Nephron progenitor cell (in vitro differentiated cells): Measurements from ENCODE around the gene ADGRV1.

ENCODE experiments used
- DNase-seq: peaks from one replicate; pipeline ENCODE4 v3.0.0; 2021
- H3K27ac Mint-ChIP-seq: 2 replicates; pipeline ENCODE4 v1.8.0; 2021; ENCODE audit warnings: mild to moderate bottlenecking, moderate library complexity, mixed read lengths
- H3K27me3 Mint-ChIP-seq: 2 replicates; pipeline ENCODE4 v1.8.0; 2021; ENCODE audit warnings: mild to moderate bottlenecking, low read depth, mixed read lengths; ENCODE audit not compliant: poor library complexity
- H3K36me3 Mint-ChIP-seq: 2 replicates; pipeline ENCODE4 v1.8.0; 2021; ENCODE audit warnings: low read depth, mixed read lengths
- H3K4me1 Mint-ChIP-seq: 2 replicates; pipeline ENCODE4 v1.8.0; 2021; ENCODE audit warnings: mixed read lengths
- H3K4me3 Mint-ChIP-seq: 2 replicates; pipeline ENCODE4 v1.8.0; 2021; ENCODE audit warnings: mild to moderate bottlenecking, moderate library complexity, mixed read lengths
- H3K9me3 Mint-ChIP-seq: 2 replicates; pipeline ENCODE4 v1.8.0; 2021; ENCODE audit warnings: mild to moderate bottlenecking, moderate library complexity, mixed read lengths
- CTCF ChIP-seq: fragments of 200-600 bp; sonication (generic); IDR thresholded peaks from 2 replicates; pipeline ENCODE4 v1.5.0; 2021; ENCODE audit warnings: antibody characterized with exemption

ADGRV1 gene

GRCh38 chr5:91065496-91065895, 506.9 kb downstream of the ADGRV1 start:
- H3K36me3 Mint-ChIP-seq, result peaks cover 30% of the 10 kb centered on the region
- peaks cover 20% of the 10 kb centered on the region for H3K9me3 Mint-ChIP-seq
- no peak for DNase-seq
- peaks cover 11% of the 10 kb centered on the region for H3K4me1 Mint-ChIP-seq
- no peaks in the 10 kb centered on the region for H3K27me3 Mint-ChIP-seq
- H3K4me3 Mint-ChIP-seq, result no peak overlapping the region
- no peak for TF ChIP-seq CTCF
- H3K27ac Mint-ChIP-seq, result no peak overlapping the region

DNA sequence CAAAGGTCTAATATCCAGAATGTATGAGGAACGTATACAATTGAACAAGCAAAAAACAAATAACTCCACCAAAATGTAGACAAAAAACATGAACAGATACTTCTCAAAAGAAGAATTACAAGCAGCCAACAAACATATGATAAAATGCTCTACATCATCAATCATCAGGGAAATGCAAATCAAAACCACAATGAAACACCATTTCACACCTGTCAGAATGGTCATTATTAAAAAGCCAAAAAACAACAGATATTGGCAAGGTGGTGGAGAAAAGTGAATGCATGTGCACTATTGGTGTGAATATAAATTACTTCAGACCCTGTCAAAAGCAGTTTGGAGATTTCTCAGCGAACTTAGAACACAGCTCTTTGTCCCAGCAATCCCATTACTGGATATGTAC, 510.8 kb downstream of the ADGRV1 start:
- DNase-seq, result no peak
- H3K4me3 Mint-ChIP-seq, result no peak overlapping the region
- H3K27me3 Mint-ChIP-seq, result no peaks in the 10 kb centered on the region
- H3K4me1 Mint-ChIP-seq, result no peaks in the 10 kb centered on the region
- H3K36me3 Mint-ChIP-seq, result peaks cover 49% of the 10 kb centered on the region
- TF ChIP-seq CTCF, result no peak
- H3K9me3 Mint-ChIP-seq, result peaks cover 20% of the 10 kb centered on the region
- no peak overlapping the region for H3K27ac Mint-ChIP-seq

DNA sequence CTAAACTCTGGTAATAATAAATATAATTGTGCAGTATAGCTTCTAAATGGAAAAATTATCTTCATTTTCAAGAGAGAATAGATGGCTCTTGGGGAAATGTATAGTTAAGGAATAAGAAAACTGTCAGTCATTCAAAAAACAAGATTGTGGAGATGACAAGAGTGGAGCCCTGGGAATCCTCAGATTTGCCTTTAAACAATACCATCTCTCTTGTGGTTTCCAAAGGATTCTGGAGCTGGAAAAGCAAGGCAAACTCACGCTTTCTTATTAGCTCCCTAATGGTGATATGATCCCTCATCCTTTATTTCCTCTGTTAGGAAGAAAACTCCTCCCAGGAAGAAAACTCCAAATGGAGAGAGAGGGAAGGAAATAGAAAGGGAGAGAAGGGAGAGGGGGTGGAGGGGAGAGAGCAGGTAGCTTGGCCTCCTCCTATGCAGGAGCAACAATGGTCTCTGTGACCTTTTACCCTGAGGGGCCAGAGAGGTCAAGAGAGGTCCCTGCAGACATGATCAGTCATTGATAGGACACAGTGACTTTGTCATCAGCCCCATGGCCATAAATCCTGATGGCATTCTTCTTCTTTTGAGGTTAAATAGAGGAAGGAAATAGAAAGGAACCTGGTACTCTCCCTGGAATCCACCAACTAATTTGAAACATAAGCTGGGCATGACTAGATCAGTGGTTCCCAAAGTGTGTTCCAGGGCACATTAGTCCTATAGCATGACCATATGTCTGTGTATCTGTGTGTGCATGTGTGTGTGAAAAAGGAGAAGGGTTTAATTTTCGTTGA, 512.4 kb downstream of the ADGRV1 start:
- DNase-seq, result peak; percentile 7
- peaks cover 20% of the 10 kb centered on the region for H3K9me3 Mint-ChIP-seq
- no peak for TF ChIP-seq CTCF
- peaks cover 56% of the 10 kb centered on the region for H3K36me3 Mint-ChIP-seq
- no peak overlapping the region for H3K27ac Mint-ChIP-seq
- H3K27me3 Mint-ChIP-seq, result no peaks in the 10 kb centered on the region
- H3K4me3 Mint-ChIP-seq, result no peak overlapping the region
- H3K4me1 Mint-ChIP-seq, result no peaks in the 10 kb centered on the region

DNA sequence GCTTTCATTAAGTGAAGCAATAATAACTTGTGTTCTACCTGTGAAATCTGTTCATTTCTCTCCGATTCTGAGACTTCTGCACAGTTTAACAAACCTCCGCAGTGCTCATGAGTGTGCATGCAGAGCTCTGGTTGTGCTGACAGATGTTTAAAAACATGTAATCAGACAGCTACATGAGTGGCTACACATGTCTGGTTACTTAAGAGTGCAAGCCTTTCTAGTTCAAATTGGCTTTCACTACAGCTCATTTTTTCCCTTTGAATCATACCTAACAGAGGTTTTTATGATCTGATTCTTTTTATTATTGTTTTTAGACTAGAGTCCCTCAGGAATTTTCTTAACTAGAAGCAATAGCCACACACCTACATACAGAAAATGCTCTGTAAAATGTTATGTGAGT, 514.3 kb downstream of the ADGRV1 start:
- TF ChIP-seq CTCF, result no peak
- H3K9me3 Mint-ChIP-seq, result peaks cover 15% of the 10 kb centered on the region
- H3K36me3 Mint-ChIP-seq, result peaks cover 51% of the 10 kb centered on the region
- no peaks in the 10 kb centered on the region for H3K27me3 Mint-ChIP-seq
- no peak overlapping the region for H3K27ac Mint-ChIP-seq
- no peak for DNase-seq
- H3K4me1 Mint-ChIP-seq, result no peaks in the 10 kb centered on the region
- no peak overlapping the region for H3K4me3 Mint-ChIP-seq

- no peaks in the 10 kb centered on the region for H3K27me3 Mint-ChIP-seq
- peaks cover 14% of the 10 kb centered on the region for H3K4me1 Mint-ChIP-seq
- no peak overlapping the region for H3K4me3 Mint-ChIP-seq
- H3K9me3 Mint-ChIP-seq, result peaks cover 2% of the 10 kb centered on the region
- DNase-seq, result no peak
- H3K36me3 Mint-ChIP-seq, result peaks cover 35% of the 10 kb centered on the region
- no peak for TF ChIP-seq CTCF
- no peak overlapping the region for H3K27ac Mint-ChIP-seq
Measured at GRCh38 chr5:91074615-91075014, 516.0 kb downstream of the ADGRV1 start.

- no peaks in the 10 kb centered on the region for H3K9me3 Mint-ChIP-seq
- no peak overlapping the region for H3K27ac Mint-ChIP-seq
- DNase-seq, result no peak
- no peak overlapping the region for H3K4me3 Mint-ChIP-seq
- TF ChIP-seq CTCF, result no peak
- H3K4me1 Mint-ChIP-seq, result peaks cover 16% of the 10 kb centered on the region
- peaks cover 38% of the 10 kb centered on the region for H3K36me3 Mint-ChIP-seq
- no peaks in the 10 kb centered on the region for H3K27me3 Mint-ChIP-seq
Measured at GRCh38 chr5:91076138-91076537, 517.5 kb downstream of the ADGRV1 start.
